ENCODE data around the gene SHROOM3. TPM values are rescaled to one million over a fixed set of nuclear protein-coding genes. Genes with fewer than 3 reads are reported as not detected.

SHROOM3 gene
- total and polyA plus RNA-seq, 2 experiments from 2014 or later, result 11.3 to 73.5 TPM

- no peak overlapping the region for H2AFZ ChIP-seq
These were observed 54.7 kb downstream of the SHROOM3 start for GRCh38 chr4:76489686-76490161.

GRCh38 chr4:76492055-76492454 is 57.0 kb downstream of the SHROOM3 start:
- Histone ChIP-seq H3K9me2 (ENCODE audit: insufficient read depth) (no peaks in the 10 kb centered on the region), H3K79me2 (replicated peaks; ENCODE audit: insufficient read depth) (no peaks in the 10 kb centered on the region), H3K4me2 (no peak overlapping the region), H3K4me3 (no peak overlapping the region), H3F3A (replicated peaks; ENCODE audit: low read depth) (no peaks in the 10 kb centered on the region), H3K36me3 (ENCODE audit: insufficient read depth) (no peaks in the 10 kb centered on the region), H3K4me1 (ENCODE audit: insufficient read depth) (0 out of 2 replicates have a peak, but pooled peaks cover under 1% of the 10 kb centered on the region), H4K20me1 (replicated peaks; ENCODE audit: insufficient read depth) (no peaks in the 10 kb centered on the region), H3K27me3 (ENCODE audit: insufficient read depth) (no peaks in the 10 kb centered on the region), H3K27ac (ENCODE audit: low read depth) (no peak overlapping the region), H2AFZ (no peak overlapping the region)
- H3K27me3 Mint-ChIP-seq (ENCODE audit: insufficient read depth, low read depth, poor library complexity), result peaks cover 2% of the 10 kb centered on the region
- H3K36me3 Mint-ChIP-seq (ENCODE audit: low read depth), result 0 out of 3 replicates have a peak, but pooled peaks cover 4% of the 10 kb centered on the region
- ATAC-seq, result no peak
- H3K9me3 Mint-ChIP-seq, result peaks cover 3% of the 10 kb centered on the region; the same call in 1 of the 3 replicates
- DNase-seq (ENCODE audit: low spot score), result no peak
- H3K27ac Mint-ChIP-seq, result no peak overlapping the region
- H3K4me3 Mint-ChIP-seq, result no peak overlapping the region
- H3K4me1 Mint-ChIP-seq, result no peaks in the 10 kb centered on the region
- no peak for TF ChIP-seq POLR2AphosphoS5 (IDR thresholded peaks at IDR 0.05; ENCODE audit: low read depth)
- TF ChIP-seq, protein P1, sequence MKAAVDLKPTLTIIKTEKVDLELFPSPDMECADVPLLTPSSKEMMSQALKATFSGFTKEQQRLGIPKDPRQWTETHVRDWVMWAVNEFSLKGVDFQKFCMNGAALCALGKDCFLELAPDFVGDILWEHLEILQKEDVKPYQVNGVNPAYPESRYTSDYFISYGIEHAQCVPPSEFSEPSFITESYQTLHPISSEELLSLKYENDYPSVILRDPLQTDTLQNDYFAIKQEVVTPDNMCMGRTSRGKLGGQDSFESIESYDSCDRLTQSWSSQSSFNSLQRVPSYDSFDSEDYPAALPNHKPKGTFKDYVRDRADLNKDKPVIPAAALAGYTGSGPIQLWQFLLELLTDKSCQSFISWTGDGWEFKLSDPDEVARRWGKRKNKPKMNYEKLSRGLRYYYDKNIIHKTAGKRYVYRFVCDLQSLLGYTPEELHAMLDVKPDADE (IDR thresholded peaks at IDR 0.05), result no peak
- no peak for TF ChIP-seq CTCF (conservative IDR thresholded peaks at IDR 0.05; ENCODE audit: low read depth in 2 of 2)
- no peak for TF ChIP-seq STAT1 (IDR thresholded peaks at IDR 0.05; ENCODE audit: unreplicated experiment)
- TF ChIP-seq CREB1 (CRISPR knock-in tag; IDR thresholded peaks at IDR 0.05; ENCODE audit: low read depth), result no peak
- TF ChIP-seq EZH2 (IDR thresholded peaks at IDR 0.05; ENCODE audit: low read depth, unreplicated experiment), result no peak
- no peak for TF ChIP-seq ZNF114 (CRISPR knock-in tag; IDR thresholded peaks at IDR 0.05)
- no peak for TF ChIP-seq ZNF331 (CRISPR knock-in tag; IDR thresholded peaks at IDR 0.05; ENCODE audit: low read depth)
- TF ChIP-seq NANOG (IDR thresholded peaks at IDR 0.05; ENCODE audit: borderline replicate concordance), result no peak
- TF ChIP-seq JUNB (IDR thresholded peaks at IDR 0.05; ENCODE audit: unreplicated experiment), result no peak
- no peak for TF ChIP-seq EZH2phosphoT487 (IDR thresholded peaks at IDR 0.05; ENCODE audit: unreplicated experiment)
- TF ChIP-seq, protein P2, sequence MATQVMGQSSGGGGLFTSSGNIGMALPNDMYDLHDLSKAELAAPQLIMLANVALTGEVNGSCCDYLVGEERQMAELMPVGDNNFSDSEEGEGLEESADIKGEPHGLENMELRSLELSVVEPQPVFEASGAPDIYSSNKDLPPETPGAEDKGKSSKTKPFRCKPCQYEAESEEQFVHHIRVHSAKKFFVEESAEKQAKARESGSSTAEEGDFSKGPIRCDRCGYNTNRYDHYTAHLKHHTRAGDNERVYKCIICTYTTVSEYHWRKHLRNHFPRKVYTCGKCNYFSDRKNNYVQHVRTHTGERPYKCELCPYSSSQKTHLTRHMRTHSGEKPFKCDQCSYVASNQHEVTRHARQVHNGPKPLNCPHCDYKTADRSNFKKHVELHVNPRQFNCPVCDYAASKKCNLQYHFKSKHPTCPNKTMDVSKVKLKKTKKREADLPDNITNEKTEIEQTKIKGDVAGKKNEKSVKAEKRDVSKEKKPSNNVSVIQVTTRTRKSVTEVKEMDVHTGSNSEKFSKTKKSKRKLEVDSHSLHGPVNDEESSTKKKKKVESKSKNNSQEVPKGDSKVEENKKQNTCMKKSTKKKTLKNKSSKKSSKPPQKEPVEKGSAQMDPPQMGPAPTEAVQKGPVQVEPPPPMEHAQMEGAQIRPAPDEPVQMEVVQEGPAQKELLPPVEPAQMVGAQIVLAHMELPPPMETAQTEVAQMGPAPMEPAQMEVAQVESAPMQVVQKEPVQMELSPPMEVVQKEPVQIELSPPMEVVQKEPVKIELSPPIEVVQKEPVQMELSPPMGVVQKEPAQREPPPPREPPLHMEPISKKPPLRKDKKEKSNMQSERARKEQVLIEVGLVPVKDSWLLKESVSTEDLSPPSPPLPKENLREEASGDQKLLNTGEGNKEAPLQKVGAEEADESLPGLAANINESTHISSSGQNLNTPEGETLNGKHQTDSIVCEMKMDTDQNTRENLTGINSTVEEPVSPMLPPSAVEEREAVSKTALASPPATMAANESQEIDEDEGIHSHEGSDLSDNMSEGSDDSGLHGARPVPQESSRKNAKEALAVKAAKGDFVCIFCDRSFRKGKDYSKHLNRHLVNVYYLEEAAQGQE (IDR thresholded peaks at IDR 0.05; ENCODE audit: unreplicated experiment), result no peak

More at GRCh38 chr4:76489686-76490161, 54.7 kb downstream of the SHROOM3 start:
- H3K27me3 Mint-ChIP-seq (ENCODE audit: insufficient read depth, low read depth, poor library complexity), result peaks cover 2% of the 10 kb centered on the region
- Histone ChIP-seq H3K4me3 (no peak overlapping the region), H3K79me2 (replicated peaks; ENCODE audit: insufficient read depth) (no peaks in the 10 kb centered on the region), H3K27ac (ENCODE audit: low read depth) (no peak overlapping the region), H3K9me2 (ENCODE audit: insufficient read depth) (no peaks in the 10 kb centered on the region), H3K36me3 (ENCODE audit: insufficient read depth) (no peaks in the 10 kb centered on the region), H3F3A (replicated peaks; ENCODE audit: low read depth) (no peaks in the 10 kb centered on the region), H3K27me3 (ENCODE audit: insufficient read depth) (no peaks in the 10 kb centered on the region), H4K20me1 (replicated peaks; ENCODE audit: insufficient read depth) (no peaks in the 10 kb centered on the region), H3K4me2 (no peak overlapping the region), H3K4me1 (ENCODE audit: insufficient read depth) (peaks cover 23% of the 10 kb centered on the region)
- no peak for DNase-seq (ENCODE audit: low spot score)
- no peak for ATAC-seq
- H3K27ac Mint-ChIP-seq, result no peak overlapping the region
- H3K9me3 Mint-ChIP-seq, result peaks cover 3% of the 10 kb centered on the region; the same call in 1 of the 3 replicates
- 0 out of 3 replicates have a peak, but pooled peaks cover 4% of the 10 kb centered on the region for H3K36me3 Mint-ChIP-seq (ENCODE audit: low read depth)
- peaks cover 22% of the 10 kb centered on the region for H3K4me1 Mint-ChIP-seq
- H3K4me3 Mint-ChIP-seq, result no peak overlapping the region
- TF ChIP-seq, protein P2 (IDR thresholded peaks at IDR 0.05; ENCODE audit: unreplicated experiment), result no peak
- TF ChIP-seq POLR2AphosphoS5 (IDR thresholded peaks at IDR 0.05; ENCODE audit: low read depth), result no peak

Measured in GM23338 (cell line).